DOHH2 (cell line): ENCODE results near the gene ITGA8.
"Not testable (repeated sequence)": the region's sequence is repeated elsewhere in the genome, so short reads cannot be mapped to it uniquely, and the experiment has no call there.

Source experiments
- H3F3A ChIP-seq: fragments of 200-600 bp; sonication (generic), shearing (Covaris generic); 2 replicates; pipeline ENCODE4 v1.6.0; 2016; ENCODE audit warnings: antibody characterized with exemption, mild to moderate bottlenecking; ENCODE audit not compliant: control insufficient read depth, insufficient read depth
- H3K27ac ChIP-seq: fragments of 200-600 bp; sonication (generic); 2 replicates; pipeline ENCODE4 v1.5.1; 2014; ENCODE audit warnings: low read depth, mild to moderate bottlenecking, low read length, moderate library complexity
- H3K27me3 ChIP-seq: fragments of 200-600 bp; sonication (generic); 2 replicates; pipeline ENCODE4 v1.6.1; 2014; ENCODE audit warnings: mild to moderate bottlenecking, low read length, mixed read lengths; ENCODE audit not compliant: control insufficient read depth
- H3K36me3 ChIP-seq: fragments of 200-600 bp; sonication (generic); 2 replicates; pipeline ENCODE4 v1.6.1; 2014; ENCODE audit warnings: mild to moderate bottlenecking, low read length, moderate library complexity, mixed read lengths; ENCODE audit not compliant: control insufficient read depth
- H3K4me1 ChIP-seq: fragments of 200-600 bp; sonication (generic); 2 replicates; pipeline ENCODE4 v1.6.1; 2014; ENCODE audit warnings: mild to moderate bottlenecking, low read length, mixed read lengths; ENCODE audit not compliant: control insufficient read depth
- H3K4me2 ChIP-seq: fragments of 200-600 bp; sonication (generic); 2 replicates; pipeline ENCODE4 v1.6.0; 2014; ENCODE audit warnings: mild to moderate bottlenecking, low read length, moderate library complexity
- H3K4me3 ChIP-seq: fragments of 200-600 bp; sonication (generic); 2 replicates; pipeline ENCODE4 v1.5.1; 2014; ENCODE audit warnings: mild to moderate bottlenecking, low read length, mixed read lengths
- H3K79me2 ChIP-seq: fragments of 200-600 bp; sonication (generic); 2 replicates; pipeline ENCODE4 v1.6.1; 2014; ENCODE audit warnings: mild to moderate bottlenecking, low read length, mixed read lengths; ENCODE audit not compliant: control insufficient read depth
- H3K9me2 ChIP-seq: fragments of 200-600 bp; sonication (generic); replicated peaks from 2 replicates; pipeline ENCODE4 v1.6.1; 2014; ENCODE audit warnings: mild to moderate bottlenecking, low read length, mixed read lengths; ENCODE audit not compliant: control insufficient read depth
- H3K9me3 ChIP-seq: fragments of 200-600 bp; sonication (generic); 2 replicates; pipeline ENCODE4 v1.6.1; 2014; ENCODE audit warnings: antibody characterized with exemption, low read length, mixed read lengths; ENCODE audit not compliant: control insufficient read depth, insufficient read depth
- H4K20me1 ChIP-seq: fragments of 200-600 bp; sonication (generic); 2 replicates; pipeline ENCODE4 v1.6.0; 2014; ENCODE audit warnings: low read depth, mild to moderate bottlenecking, antibody characterized with exemption, low read length, moderate library complexity; ENCODE audit not compliant: control insufficient read depth, insufficient read depth
- EZH2phosphoT487 ChIP-seq: fragments of 200-600 bp; sonication (generic); IDR thresholded peaks from 2 replicates; pipeline ENCODE4 v1.6.1; 2017; ENCODE audit warnings: borderline replicate concordance, mild to moderate bottlenecking, antibody characterized with exemption, low read length, moderate library complexity, mixed read lengths
- TF ChIP-seq, protein P1 (sequence below): fragments of 200-600 bp; sonication (generic); IDR thresholded peaks from one replicate; pipeline ENCODE4 v1.5.1; 2014; ENCODE audit warnings: antibody characterized with exemption, mild to moderate bottlenecking, low read depth, low read length; ENCODE audit not compliant: poor library complexity, severe bottlenecking

The ITGA8 gene

DNA sequence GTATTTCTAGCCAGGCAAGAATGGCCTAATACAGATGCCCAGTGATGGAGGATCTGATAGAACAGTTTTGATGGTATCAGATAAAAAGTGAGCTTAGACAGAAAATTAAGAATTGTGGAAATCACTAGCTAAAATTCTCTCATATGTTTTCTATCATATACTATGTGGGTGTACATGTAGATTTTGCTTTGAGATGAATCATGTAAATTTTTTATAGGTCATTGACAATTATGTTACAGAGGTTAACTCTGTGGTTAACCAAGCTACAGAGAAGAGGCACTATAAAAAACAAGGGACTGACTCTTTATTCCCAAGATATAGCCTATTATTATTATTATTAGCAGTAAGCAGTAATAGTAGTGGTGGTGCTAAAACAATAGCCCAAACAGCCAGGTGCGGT, 156.5 kb downstream of the ITGA8 start:
- no peaks in the 10 kb centered on the region for H3K4me1 ChIP-seq
- no peak overlapping the region for H3K27ac ChIP-seq
- H3K27me3 ChIP-seq = no peaks in the 10 kb centered on the region
- no peak for TF ChIP-seq EZH2phosphoT487
- TF ChIP-seq, protein P1, sequence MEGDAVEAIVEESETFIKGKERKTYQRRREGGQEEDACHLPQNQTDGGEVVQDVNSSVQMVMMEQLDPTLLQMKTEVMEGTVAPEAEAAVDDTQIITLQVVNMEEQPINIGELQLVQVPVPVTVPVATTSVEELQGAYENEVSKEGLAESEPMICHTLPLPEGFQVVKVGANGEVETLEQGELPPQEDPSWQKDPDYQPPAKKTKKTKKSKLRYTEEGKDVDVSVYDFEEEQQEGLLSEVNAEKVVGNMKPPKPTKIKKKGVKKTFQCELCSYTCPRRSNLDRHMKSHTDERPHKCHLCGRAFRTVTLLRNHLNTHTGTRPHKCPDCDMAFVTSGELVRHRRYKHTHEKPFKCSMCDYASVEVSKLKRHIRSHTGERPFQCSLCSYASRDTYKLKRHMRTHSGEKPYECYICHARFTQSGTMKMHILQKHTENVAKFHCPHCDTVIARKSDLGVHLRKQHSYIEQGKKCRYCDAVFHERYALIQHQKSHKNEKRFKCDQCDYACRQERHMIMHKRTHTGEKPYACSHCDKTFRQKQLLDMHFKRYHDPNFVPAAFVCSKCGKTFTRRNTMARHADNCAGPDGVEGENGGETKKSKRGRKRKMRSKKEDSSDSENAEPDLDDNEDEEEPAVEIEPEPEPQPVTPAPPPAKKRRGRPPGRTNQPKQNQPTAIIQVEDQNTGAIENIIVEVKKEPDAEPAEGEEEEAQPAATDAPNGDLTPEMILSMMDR = no peak
- no peak overlapping the region for H3K4me2 ChIP-seq
- no peaks in the 10 kb centered on the region for H3K9me3 ChIP-seq
- no peaks in the 10 kb centered on the region for H3K79me2 ChIP-seq
- no peak overlapping the region for H3K4me3 ChIP-seq
- no peaks in the 10 kb centered on the region for H3K36me3 ChIP-seq
- H3F3A ChIP-seq = no peaks in the 10 kb centered on the region
- no peaks in the 10 kb centered on the region for H3K9me2 ChIP-seq
- H4K20me1 ChIP-seq = no peaks in the 10 kb centered on the region

DNA sequence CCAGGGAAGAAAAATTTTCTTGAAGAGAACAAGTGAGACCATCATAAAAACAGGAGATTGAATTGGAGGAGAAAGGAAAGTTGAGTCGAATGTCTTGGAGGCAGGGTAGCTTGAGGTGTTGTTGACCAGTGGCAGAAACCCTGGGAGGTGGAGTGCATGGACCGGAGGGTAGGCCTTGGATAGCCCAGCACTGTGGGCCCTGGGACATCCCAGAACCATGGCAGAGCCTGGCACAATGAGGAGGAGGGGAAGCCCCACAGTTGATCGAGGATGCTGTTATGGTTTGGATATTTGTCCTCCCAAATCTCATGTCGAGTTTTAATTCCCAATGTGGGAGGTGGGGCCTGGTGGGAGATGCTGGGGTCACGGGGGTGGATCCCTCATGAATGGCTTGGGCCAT, 157.1 kb downstream of the ITGA8 start:
- Histone ChIP-seq H3K27ac (no peak overlapping the region), H3K4me3 (no peak overlapping the region), H3K79me2 (no peaks in the 10 kb centered on the region), H3K27me3 (no peaks in the 10 kb centered on the region), H3K4me2 (no peak overlapping the region), H3K36me3 (no peaks in the 10 kb centered on the region), H4K20me1 (no peaks in the 10 kb centered on the region), H3F3A (no peaks in the 10 kb centered on the region), H3K9me2 (no peaks in the 10 kb centered on the region), H3K4me1 (no peaks in the 10 kb centered on the region), H3K9me3 (no peaks in the 10 kb centered on the region)
- no peak for TF ChIP-seq EZH2phosphoT487
- TF ChIP-seq, protein P1 = no peak

DNA sequence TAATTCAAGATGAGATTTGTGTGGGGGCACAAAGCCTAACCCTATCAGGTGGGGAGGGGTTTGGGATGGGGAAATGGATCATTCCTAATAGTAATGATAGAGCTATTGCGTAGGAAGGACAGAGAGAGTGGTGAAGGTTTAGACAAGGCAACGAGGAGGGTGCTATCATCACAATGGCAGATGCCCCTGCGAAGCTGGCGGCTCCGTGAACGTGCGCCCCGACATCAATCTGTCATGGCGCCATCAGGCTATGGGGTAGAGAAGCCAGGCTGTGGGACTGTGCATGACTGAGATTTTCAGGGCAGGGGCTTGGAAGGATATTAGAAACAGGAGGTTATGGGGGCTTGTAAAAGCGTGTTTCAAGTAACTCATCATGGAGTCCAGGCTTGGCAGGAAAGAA, 157.6 kb downstream of the ITGA8 start:
- Histone ChIP-seq H4K20me1 (no peaks in the 10 kb centered on the region), H3K27ac (no peak overlapping the region), H3K9me2 (no peaks in the 10 kb centered on the region), H3K4me3 (no peak overlapping the region), H3K9me3 (no peaks in the 10 kb centered on the region), H3F3A (no peaks in the 10 kb centered on the region), H3K4me1 (no peaks in the 10 kb centered on the region), H3K79me2 (no peaks in the 10 kb centered on the region), H3K27me3 (no peaks in the 10 kb centered on the region), H3K36me3 (no peaks in the 10 kb centered on the region), H3K4me2 (no peak overlapping the region)
- TF ChIP-seq, protein P1 = no peak
- TF ChIP-seq EZH2phosphoT487 = no peak

DNA sequence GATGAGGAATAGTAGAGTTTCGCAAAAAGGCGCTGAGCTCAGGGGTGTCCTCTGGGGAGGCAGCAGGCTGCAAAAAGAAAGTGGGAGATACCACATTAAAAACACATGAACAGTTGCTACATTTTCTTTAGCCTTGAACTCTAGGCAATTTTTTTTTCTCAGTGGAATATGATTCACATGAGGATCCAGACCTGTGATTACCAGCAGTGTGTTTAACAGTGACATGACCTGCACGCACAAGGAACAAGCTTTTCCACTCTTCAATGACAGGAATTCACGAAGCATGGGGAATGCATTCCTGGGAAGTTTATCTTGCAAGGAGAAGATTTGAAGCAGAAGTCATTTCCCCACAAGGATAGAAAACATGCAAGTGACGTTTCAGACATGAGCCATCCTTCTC, 161.6 kb downstream of the ITGA8 start:
- Histone ChIP-seq H3K36me3 (no peaks in the 10 kb centered on the region), H3K4me2 (no peak overlapping the region), H3K27ac (no peak overlapping the region)

DNA sequence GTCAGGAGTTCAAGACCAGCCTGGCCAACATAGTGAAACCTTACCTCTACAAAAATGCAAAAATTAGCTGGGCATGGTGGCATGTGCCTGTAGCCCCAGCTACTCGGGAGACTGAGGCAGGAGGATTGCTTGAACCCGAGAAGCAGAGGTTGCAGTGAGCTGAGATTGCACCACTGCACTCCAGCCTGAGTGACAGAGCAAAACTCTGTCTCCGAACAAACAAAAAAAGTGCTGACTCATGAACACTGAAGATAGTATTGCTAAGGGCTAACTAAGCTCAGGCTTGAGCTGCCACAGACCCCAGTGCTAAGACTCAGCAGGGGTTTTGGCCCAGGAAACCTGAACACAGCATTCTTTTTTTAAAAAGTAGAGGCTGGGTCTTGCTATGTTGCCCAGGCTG, 162.6 kb downstream of the ITGA8 start:
- H3K36me3 ChIP-seq, H3K4me3 ChIP-seq, H3K27me3 ChIP-seq, H3K9me2 ChIP-seq, H3K79me2 ChIP-seq, H3K4me2 ChIP-seq, H3F3A ChIP-seq, H3K4me1 ChIP-seq, H3K27ac ChIP-seq, H4K20me1 ChIP-seq, H3K9me3 ChIP-seq: not testable (repeated sequence)

More for the DNA sequence above, 161.6 kb downstream of the ITGA8 start:
- no peak overlapping the region for H3K4me3 ChIP-seq
- H4K20me1 ChIP-seq = no peaks in the 10 kb centered on the region
- no peaks in the 10 kb centered on the region for H3K27me3 ChIP-seq
- no peaks in the 10 kb centered on the region for H3K4me1 ChIP-seq
- H3F3A ChIP-seq = no peaks in the 10 kb centered on the region
- H3K9me3 ChIP-seq = no peaks in the 10 kb centered on the region
- no peaks in the 10 kb centered on the region for H3K9me2 ChIP-seq
- TF ChIP-seq, protein P1 = no peak
- TF ChIP-seq EZH2phosphoT487 = no peak
- H3K79me2 ChIP-seq = no peaks in the 10 kb centered on the region
